Stomach (tissue), 4 donors: ENCODE measurements around the gene MT2A.

Experiments
- EP300 ChIP-seq: sonication (generic); formaldehyde crosslinking; IDR thresholded peaks from one replicate; pipeline ENCODE4 v1.6.1; 2017; ENCODE audit warnings: antibody characterized with exemption
- POLR2A ChIP-seq, 4 donors: fragments of 450-650 bp; IDR thresholded peaks; one replicate each; pipeline ENCODE4 v1.6.1; 2016; ENCODE audit warnings: antibody characterized with exemption in 4 of 4, control low read depth in 2 of 4, mild to moderate bottlenecking in 1 of 4, moderate library complexity in 1 of 4

DNA sequence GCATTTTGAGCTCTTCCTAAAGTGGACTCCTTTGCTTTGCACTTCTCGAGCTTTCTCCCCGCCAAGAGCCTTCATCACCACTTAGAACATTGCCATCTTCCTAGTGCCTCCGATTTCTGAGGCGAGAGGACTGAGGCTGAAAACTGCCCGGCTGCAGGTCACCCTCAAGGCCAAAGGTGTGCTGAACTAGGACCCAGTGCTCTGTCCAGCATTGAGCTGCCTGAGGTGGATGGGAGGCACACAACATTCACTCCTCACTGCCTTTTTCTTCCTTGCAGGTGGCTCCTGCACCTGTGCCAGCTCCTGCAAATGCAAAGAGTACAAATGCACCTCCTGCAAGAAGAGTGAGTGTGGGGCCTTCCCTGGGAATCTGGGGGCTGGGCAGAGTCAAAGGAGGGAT is 35.4 kb downstream of the MT2A start:
- TF ChIP-seq POLR2A (IDR thresholded peaks at IDR 0.05) (no peak), EP300 (no peak)
